ENCODE measurements around the gene CHST8.

CHST8 gene

GRCh38 chr19:33618884-33619283 is 2.9 kb upstream of the CHST8 start:
- no peak for DNase-seq

- no peak for DNase-seq
Measured at GRCh38 chr19:33620611-33621010, 1.1 kb upstream of the CHST8 start.

- DNase-seq = no peak
Measured at GRCh38 chr19:33621065-33621785, 528 bp upstream of the CHST8 start.

- DNase-seq = no peak
Measured at GRCh38 chr19:33622505-33622808, 704 bp downstream of the CHST8 start.

- DNase-seq = no peak
Measured at GRCh38 chr19:33622809-33623511, 1.2 kb downstream of the CHST8 start.

GRCh38 chr19:33624586-33624985 is 2.8 kb downstream of the CHST8 start:
- DNase-seq = no peak

- no peak for DNase-seq
Measured at GRCh38 chr19:33627526-33627925, 5.8 kb downstream of the CHST8 start.

GRCh38 chr19:33627962-33628839 is 6.4 kb downstream of the CHST8 start:
- no peak for DNase-seq

- DNase-seq = no peak
Measured at GRCh38 chr19:33628921-33629825, 7.4 kb downstream of the CHST8 start.

- no peak for DNase-seq
Measured at GRCh38 chr19:33629826-33630375, 8.1 kb downstream of the CHST8 start.

- DNase-seq = no peak
Measured at GRCh38 chr19:33630880-33631608, 9.3 kb downstream of the CHST8 start.

- no peak for DNase-seq
Measured at GRCh38 chr19:33631609-33631973, 9.8 kb downstream of the CHST8 start.

- no peak for DNase-seq
Measured at GRCh38 chr19:33634361-33635091, 12.8 kb downstream of the CHST8 start.

- DNase-seq = no peak
Measured at GRCh38 chr19:33638167-33639034, 16.6 kb downstream of the CHST8 start.

- no peak for DNase-seq
Measured at GRCh38 chr19:33639035-33639681, 17.4 kb downstream of the CHST8 start.

GRCh38 chr19:33640773-33641172 is 19.0 kb downstream of the CHST8 start:
- no peak for DNase-seq

- no peak for DNase-seq
Measured at GRCh38 chr19:33641261-33641660, 19.5 kb downstream of the CHST8 start.

GRCh38 chr19:33641956-33642498 is 20.3 kb downstream of the CHST8 start:
- no peak for DNase-seq

GRCh38 chr19:33644284-33644836 is 22.6 kb downstream of the CHST8 start:
- no peak for DNase-seq

Measured in NCI-H446 (cell line).